ENCODE results near the gene RNF135.

GRCh38 chr17:30961209-30962188 lies 9.3 kb upstream of the RNF135 start:
- no peak for TF ChIP-seq CTCF (IDR thresholded peaks at IDR 0.05 in 2 of 3, conservative IDR thresholded peaks at IDR 0.05 in 1 of 3; ENCODE audit: control insufficient read depth in 2 of 3, extremely low read depth in 1 of 3, insufficient read depth in 1 of 3, low read depth in 3 of 3, low read length in 3 of 3)
- no peak for TF ChIP-seq EZH2 (IDR thresholded peaks at IDR 0.05; ENCODE audit: borderline replicate concordance, control insufficient read depth, low read depth, low read length)
- TF ChIP-seq POLR2A (IDR thresholded peaks at IDR 0.05; ENCODE audit: low read depth, low read length): no peak
- no peak for TF ChIP-seq ZNF622 (IDR thresholded peaks at IDR 0.05)
- TF ChIP-seq POLR2AphosphoS5 (IDR thresholded peaks at IDR 0.05; ENCODE audit: low read length): no peak
- no peak for TF ChIP-seq RAD21 (IDR thresholded peaks at IDR 0.05; ENCODE audit: insufficient read depth, low read depth, low read length)

Measured in GM12878 (cell line).